ENCODE measurements around the gene GABRD.

DNA sequence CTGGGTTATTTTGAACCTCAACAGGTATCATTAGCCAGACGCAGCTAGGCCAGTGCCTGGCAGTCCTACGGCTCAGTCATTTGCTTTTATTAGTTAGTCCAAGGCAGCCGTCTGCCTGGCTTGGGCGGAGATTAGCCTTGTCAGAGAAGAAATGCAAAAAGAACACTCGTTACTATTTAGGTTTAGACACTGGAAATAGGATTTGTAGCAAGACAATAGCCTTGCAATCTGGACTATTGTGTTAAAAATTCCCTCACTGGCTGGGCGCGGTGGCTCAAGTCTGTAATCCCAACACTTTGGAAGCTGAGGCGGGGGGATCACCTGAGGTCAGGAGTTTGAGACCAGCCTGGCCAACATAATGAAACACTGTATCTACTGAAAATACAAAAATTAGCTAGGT lies 20.1 kb downstream of the GABRD start:
- TF ChIP-seq POLR2A (IDR thresholded peaks at IDR 0.05) (no peak), CTCF (IDR thresholded peaks at IDR 0.05) (no peak)

Measured in right lobe of liver (tissue), 4 donors.